AG08396 (cell line): Measurements from ENCODE around the gene C19orf25.
"Not testable (repeated sequence)": the region's sequence is repeated elsewhere in the genome, so short reads cannot be mapped to it uniquely, and the experiment has no call there.

Experiments used
- DNase-seq: peaks from one replicate; pipeline ENCODE4 v3.0.0; 2012; ENCODE audit warnings: low spot score, mixed read lengths

Gene C19orf25

GRCh38 chr19:1481893-1482360, 2.9 kb upstream of the C19orf25 start:
- DNase-seq, result no peak

- no peak for DNase-seq
Observed at GRCh38 chr19:1481224-1481892, 2.3 kb upstream of the C19orf25 start.

- not testable (repeated sequence) for DNase-seq
Observed at GRCh38 chr19:1477056-1477455, 2.0 kb downstream of the C19orf25 start.

- DNase-seq, result no peak
Observed at GRCh38 chr19:1475751-1476437, 3.1 kb downstream of the C19orf25 start.

GRCh38 chr19:1474765-1475351, 4.2 kb downstream of the C19orf25 start:
- no peak for DNase-seq

GRCh38 chr19:1474011-1474764, 4.8 kb downstream of the C19orf25 start:
- peak; percentile 68 for DNase-seq

- no peak for DNase-seq
Observed at GRCh38 chr19:1473085-1473851, 5.7 kb downstream of the C19orf25 start.

GRCh38 chr19:1472231-1473084, 6.6 kb downstream of the C19orf25 start:
- no peak for DNase-seq

- no peak for DNase-seq
Observed at GRCh38 chr19:1471515-1472160, 7.4 kb downstream of the C19orf25 start.

GRCh38 chr19:1471010-1471514, 8.0 kb downstream of the C19orf25 start:
- DNase-seq, result no peak

- DNase-seq, result peak; percentile 72
Observed at GRCh38 chr19:1470305-1471009, 8.6 kb downstream of the C19orf25 start.

GRCh38 chr19:1470055-1470304, 9.0 kb downstream of the C19orf25 start:
- DNase-seq, result no peak

GRCh38 chr19:1469255-1470054, 9.6 kb downstream of the C19orf25 start:
- no peak for DNase-seq

- peak; percentile 71 for DNase-seq
Observed at GRCh38 chr19:1468821-1469254, 10.2 kb downstream of the C19orf25 start.

GRCh38 chr19:1468274-1468820, 10.7 kb downstream of the C19orf25 start:
- DNase-seq, result no peak

GRCh38 chr19:1467490-1468273, 11.3 kb downstream of the C19orf25 start:
- DNase-seq, result no peak

GRCh38 chr19:1467215-1467489, 11.9 kb downstream of the C19orf25 start:
- DNase-seq, result no peak
